Activated CD8-positive, alpha-beta memory T cell treated with anti-CD3 and anti-CD28 coated beads, Interleukin-2, amount 50 U/mL, for 24 hours (primary cell): ENCODE data around the gene TENT5A.
A peak's percentile ranks its signal among the peaks of the same experiment; 100 is the strongest.

Experiments
- DNase-seq: peaks from one replicate; pipeline ENCODE4 v3.0.0-alpha.2; 2020; ENCODE audit errors: extremely low read depth

TENT5A gene

GRCh38 chr6:81771097-81771496 lies 18.6 kb upstream of the TENT5A start:
- DNase-seq, result no peak

- DNase-seq, result no peak
Observed at GRCh38 chr6:81770381-81770780, 17.9 kb upstream of the TENT5A start.

GRCh38 chr6:81769824-81770223 lies 17.3 kb upstream of the TENT5A start:
- DNase-seq, result no peak

GRCh38 chr6:81768150-81768942 lies 15.9 kb upstream of the TENT5A start:
- DNase-seq, result no peak

GRCh38 chr6:81767163-81767891 lies 14.8 kb upstream of the TENT5A start:
- DNase-seq, result no peak

DNA sequence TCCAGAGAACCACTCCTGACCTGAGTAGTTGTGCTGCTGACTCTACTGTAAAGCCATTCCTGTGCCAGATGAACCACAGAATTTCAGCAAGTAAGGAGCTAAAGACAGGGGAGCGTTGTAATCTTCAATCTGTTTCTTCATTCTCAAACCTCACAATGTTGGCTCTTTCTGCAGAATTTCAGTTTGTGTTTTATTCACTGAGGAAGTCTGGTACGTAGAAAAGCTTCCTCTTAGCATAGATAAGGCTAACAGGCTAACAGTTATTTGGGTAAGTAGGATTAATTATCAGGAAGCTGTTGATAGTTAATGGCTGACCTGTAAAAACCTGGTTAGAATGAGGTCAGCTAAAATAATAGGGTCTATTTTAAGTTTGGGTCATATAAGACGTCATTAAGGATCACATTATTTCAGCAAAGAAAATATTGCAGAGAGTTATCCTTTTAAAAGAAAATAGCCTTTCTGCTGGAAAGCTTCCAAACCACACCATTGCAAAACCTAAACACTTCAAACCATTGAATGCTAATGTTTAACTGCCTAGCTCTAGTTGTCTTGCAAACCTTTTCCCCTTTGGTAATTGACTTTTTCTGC lies 14.1 kb upstream of the TENT5A start:
- no peak for DNase-seq

DNA sequence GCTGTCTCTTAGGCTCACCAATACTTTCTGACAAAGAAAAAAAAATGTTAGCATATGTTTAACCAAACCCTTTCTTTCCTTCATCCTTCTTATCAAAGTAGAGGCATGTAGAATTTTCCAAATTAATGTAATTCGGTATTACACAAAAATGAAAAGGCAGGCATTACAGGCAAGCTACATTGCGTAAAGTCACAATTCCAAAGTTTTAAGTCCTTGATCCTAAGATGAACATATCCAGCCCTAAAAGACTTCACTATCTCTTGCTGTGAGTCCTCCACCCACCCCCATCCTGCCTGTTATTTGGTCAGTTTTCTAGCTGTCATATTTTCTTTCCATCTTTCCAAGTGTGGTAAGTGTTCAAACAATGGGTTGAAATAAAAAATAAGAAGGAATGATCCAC lies 12.1 kb upstream of the TENT5A start:
- no peak for DNase-seq

DNA sequence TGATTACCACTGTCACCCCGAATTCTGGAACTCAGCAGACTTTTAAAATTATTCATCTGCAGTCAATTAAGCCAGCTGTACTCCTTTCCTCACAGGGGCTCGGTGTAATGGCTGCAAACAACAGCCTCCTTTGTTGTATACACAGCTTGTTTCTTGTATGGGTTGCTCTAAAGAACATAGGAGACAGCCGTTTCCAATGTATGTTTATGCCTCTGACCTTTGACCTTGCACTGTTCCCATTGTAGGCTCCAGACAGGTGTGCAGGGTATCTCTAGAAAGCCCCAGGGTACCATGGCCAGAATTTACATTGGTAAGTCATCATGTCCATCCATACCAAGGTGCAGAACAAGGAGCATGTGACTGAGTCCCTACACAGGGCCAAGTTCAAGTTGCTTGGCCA lies 11.5 kb upstream of the TENT5A start:
- no peak for DNase-seq

DNA sequence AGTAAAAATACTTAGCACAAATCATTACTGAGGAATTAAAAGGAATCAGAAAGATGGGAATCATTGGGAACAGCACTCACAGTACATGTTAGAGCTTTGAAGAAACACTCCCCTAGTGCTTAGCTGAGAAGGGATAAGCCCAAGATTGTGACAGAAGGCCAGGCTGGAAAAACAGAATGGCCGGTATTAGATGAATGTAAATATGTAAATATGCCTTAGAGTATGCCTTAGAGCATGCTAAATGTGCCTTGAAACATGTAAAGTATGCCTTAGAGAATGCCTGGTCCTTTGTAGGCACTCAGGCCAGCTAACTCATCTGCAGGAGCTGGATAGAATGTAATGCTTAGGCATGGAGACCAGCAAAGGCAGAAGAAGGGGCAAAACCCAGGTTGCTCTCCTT lies 10.6 kb upstream of the TENT5A start:
- DNase-seq, result no peak

- DNase-seq, result no peak
Observed at GRCh38 chr6:81762606-81763005, 10.1 kb upstream of the TENT5A start.

GRCh38 chr6:81762132-81762531 lies 9.7 kb upstream of the TENT5A start:
- DNase-seq, result no peak

DNA sequence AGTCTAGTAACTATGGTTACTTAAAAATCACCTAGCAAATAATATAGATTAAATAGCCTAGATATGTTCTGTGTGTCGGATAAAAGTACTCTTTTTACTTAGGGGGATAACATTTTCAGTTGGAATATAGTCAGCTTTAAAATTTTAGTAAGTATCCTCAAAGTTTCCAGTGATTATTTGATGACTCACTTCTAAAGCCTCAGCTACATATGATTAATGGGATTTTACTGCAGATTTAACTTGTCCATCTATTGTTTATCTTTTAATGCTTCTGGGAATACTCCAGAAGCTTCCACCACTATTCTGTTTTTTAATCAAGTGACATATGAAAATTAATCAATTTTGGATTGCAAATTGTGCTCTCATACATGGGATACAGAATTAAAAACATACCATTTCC lies 8.7 kb upstream of the TENT5A start:
- DNase-seq, result no peak

DNA sequence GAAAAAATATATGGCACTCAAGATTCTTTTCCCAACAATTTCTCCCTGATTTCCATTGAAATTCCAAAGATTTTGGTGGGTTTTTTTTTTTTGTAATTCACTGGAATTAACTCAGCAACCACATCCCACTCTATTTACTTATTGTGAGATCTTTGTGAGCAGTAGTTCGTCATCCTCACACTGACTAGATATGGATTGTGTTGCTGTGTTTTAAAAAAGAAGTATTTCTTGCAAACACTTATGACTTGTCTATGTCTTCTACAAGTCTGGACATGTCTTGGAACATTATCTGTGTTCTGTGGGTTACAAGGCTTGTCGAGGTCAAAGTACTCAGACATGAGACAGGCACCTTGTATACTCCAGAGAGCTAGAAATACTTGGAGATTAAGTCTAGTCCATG lies 7.3 kb upstream of the TENT5A start:
- no peak for DNase-seq

DNA sequence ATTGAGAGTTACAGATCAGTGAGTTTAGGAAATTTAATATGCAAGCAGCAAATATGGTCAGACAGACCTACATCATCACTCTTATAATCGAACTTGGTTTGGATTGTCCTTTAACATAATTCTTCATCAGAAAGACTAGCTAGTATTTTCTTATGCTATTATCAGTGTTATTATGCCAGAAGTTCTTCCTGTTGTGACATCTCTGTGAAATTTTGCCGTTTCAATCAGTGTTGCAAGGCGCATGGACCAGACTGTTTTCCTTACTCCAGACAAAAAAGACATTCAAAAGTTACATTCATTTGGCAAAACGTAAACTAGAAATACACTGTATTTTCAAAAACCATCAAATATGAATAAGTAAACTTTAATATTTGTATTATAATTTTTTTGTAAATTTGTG lies 5.7 kb upstream of the TENT5A start:
- no peak for DNase-seq

GRCh38 chr6:81756690-81757089 lies 4.2 kb upstream of the TENT5A start:
- DNase-seq, result no peak

DNA sequence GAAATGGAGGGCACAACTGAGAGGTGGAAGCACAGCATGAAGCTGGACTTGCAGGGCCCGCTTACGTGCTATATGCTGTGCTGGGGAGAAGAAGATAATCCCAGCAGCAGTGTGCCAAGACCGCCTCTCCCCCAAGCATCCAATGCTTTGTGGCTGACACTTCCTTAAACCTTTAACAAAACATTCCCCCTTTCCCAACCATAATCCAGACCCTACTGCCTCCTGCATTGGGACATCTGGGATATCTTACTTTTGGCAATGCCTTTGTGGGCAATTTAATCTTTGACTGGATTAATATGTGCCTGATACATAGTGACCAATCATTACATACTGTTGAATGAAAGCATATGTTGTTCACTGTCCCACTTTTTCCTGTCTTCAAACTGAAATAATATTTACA lies 3.1 kb upstream of the TENT5A start:
- no peak for DNase-seq

- no peak for DNase-seq
Observed at GRCh38 chr6:81754906-81755305, 2.4 kb upstream of the TENT5A start.

GRCh38 chr6:81753711-81754577 lies 1.5 kb upstream of the TENT5A start:
- peak; percentile 64 for DNase-seq

DNA sequence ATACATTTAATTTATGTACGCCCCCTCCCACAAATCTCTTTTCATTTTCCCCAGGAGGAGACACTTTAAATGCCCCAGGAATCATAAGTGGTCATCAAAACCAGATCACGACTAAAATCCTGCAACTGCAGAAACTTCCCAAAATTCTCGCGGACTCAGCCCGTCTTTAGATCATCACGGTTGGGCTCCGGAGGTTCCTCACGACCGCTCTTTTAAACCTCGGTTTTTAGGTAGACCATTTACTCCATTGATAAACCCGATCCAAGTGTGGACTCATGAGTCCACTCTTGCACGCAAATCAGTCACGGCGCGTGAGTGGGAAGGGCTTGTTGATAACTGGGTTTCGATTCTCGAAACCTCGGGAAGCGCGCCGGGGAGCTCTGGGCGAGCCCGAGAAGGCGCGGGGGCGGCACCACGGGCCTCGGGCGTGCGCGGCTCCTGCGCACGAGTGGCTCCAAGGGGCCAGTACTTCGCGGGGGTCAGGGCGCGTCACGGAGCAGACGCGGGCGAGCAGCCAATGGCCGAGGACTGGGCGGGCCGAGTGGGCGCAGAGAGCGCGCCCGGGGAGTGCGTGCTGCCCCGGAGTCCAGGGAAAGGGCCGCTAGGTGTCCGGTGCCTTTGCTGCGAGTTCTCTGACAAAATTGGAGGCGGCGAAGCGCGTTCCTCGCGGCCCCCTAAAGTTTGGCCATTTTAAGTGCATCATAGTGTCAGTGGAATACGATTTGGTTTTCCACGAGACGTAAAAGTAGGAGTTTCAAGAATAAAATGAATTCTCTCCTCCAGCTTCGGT lies 635 bp upstream of the TENT5A start:
- DNase-seq, result no peak

DNA sequence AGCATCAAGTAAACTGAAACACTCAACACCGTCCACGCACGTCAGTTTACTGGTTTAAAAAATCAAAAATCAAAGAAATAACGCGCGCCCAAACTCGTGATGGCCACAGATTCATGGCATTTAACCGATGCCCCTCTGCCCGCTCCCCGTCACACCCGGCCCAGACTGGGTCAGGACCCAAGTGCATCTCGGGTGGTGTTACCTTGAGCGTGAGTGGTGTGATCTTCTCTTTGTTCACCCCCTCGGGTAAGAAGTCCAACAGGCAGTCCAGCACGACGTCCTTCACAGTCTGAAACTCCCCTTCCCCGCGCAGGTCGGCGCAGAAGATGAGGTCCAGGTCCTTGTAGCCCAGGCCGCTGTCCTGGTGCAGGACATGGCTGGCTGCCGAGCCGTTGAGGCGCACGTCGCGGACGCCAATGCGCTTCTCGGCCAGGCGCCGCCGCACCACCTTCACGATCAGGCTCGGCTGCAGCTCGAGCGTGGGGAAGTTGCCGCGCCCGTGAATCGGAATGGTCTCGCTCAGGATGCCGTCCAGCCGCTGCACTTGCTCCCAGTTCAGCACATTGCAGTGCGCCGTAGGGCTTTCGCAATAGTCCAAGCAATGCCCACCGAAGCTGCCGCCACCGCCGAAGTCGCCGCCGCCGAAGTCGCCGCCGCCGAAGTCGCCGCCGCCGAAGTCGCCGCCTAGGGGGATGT lies 945 bp downstream of the TENT5A start:
- DNase-seq, result no peak
